HG03060 (cell line): Measurements from ENCODE around the gene RBFOX2.
"Not testable (repeated sequence)": the region's sequence is repeated elsewhere in the genome, so short reads cannot be mapped to it uniquely, and the experiment has no call there.

Experiments used
- ATAC-seq: cut with Tn5 transposase; IDR thresholded peaks from one replicate; pipeline ENCODE4 v1.9.1; 2021; ENCODE audit warnings: low read depth, moderate number of reproducible peaks; ENCODE audit not compliant: unreplicated experiment

The RBFOX2 gene

GRCh38 chr22:35839841-35840301 is 188.8 kb downstream of the RBFOX2 start:
- no peak for ATAC-seq

DNA sequence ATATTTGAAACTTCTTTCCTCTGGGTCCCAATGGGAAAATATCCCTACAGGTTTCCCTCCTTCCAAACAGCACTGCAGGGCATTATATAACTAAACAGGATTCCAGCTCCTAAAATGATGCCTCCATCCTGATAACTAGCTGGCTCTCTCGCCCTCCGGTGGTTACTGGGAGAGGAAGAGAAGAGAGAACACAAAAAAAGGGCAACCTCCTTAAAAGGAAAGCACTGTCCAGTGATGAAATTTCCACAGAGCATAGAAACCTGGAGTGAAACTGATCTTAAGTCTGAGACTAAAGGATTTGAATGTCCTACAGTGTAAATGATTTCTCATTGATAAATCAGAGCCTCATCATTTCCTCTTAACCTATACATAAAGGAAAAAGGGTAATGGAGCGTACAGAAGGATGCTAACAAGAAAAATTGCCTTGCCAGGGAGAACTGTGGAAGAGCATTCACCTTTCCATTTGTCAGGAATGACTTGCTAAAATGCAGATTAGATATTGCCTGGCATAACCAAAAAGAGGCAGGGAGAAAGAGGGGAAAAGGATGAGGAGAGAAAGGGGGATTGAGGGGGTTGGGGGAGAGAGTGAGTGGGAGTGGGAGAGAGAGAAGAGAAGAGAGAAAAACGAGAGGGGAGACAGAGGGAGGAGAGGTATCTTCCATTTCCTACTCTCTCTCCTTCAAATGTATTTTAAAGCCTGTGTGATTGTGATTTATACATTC is 189.6 kb downstream of the RBFOX2 start:
- no peak for ATAC-seq

GRCh38 chr22:35837101-35837727 is 191.4 kb downstream of the RBFOX2 start:
- ATAC-seq = no peak

DNA sequence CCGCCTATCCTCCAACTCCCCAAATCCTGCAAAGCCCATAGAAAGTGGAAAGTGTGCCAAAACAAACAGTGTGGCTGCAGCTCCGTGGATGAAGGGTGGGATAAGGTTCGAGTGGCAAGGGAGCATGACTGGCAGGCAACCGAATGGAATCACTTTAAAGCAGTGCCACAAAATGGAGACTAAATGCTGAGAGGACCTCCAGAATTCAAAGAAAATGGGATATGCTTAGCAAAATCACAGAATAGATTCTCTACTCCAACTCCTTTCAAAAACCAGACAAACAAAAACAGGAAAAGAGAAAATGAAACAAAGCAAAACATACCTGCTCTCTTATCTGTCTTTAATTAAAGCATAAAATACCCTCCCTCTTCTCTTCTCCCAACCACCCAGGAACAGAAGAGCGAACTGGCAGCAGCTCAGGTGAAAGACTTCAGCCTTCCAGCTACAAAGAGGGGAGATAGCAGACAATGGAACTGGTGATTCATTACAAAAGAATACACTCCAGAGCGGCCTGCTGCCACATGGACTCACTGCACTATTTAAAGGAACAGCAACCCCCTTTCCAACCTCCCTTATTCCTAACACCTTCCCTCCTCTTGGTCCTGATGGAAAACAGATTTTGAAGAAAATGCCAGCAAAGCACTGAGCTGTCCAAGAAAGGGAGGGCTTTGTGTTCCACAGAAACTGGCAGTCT is 192.5 kb downstream of the RBFOX2 start:
- no peak for ATAC-seq

GRCh38 chr22:35835267-35835997 is 193.2 kb downstream of the RBFOX2 start:
- no peak for ATAC-seq

DNA sequence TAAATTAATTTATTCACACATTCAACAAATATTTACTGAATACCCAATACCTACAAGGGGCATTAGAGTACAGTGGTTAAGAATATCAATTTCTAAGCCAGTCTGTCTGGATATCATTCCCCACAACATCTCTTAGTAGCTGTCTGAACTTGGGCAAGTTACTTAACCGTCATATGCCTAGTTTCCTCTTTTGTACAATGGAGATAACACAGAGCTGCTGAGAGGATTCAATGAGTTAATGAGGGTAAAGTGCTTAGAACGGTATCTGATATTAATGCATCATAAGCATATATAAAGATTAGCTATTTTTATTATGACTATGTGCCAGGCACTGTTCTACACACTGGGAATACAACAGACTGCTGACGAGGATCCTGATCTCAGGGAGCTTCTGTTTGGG is 194.6 kb downstream of the RBFOX2 start:
- no peak for ATAC-seq

GRCh38 chr22:35830305-35830704 is 198.3 kb downstream of the RBFOX2 start:
- no peak for ATAC-seq

DNA sequence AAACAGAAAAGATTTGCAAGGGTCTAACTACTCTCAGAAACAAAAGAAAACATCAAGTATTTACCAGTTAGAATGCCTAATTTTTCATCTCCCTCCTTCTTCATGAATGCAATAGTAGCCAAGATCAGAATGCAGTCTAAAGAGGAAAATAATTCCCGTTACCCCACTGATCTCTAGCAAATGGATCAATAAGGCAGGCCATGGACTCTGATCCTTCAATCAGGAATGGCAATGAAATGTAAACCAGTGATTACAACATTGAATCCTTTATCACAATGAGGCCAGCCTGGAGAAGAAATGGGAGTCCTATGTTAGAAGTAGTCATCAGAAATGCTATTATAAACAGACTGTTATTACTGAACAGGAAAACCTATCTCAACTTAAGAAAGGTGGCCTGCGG is 204.4 kb downstream of the RBFOX2 start:
- ATAC-seq = no peak

DNA sequence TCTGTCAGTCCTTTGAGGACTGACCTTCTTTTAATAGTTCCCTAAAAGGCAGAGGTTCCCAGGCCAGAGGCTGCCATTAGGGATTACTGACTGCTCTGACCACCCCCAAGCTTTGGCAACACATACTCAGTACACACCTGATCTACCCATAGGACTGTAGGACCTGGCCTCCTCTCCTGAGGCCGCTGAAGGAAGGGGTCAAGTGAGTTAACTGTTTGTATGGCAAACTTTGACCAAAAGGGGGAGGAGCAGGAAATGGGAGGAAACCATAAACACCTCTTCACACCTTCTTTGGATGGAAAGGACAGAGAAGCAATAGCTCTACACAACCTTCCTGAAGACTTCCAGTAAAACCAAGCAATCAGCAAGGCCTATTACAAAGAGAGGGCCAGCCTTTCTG is 207.0 kb downstream of the RBFOX2 start:
- ATAC-seq = no peak

GRCh38 chr22:35819421-35819820 is 209.2 kb downstream of the RBFOX2 start:
- ATAC-seq = no peak

GRCh38 chr22:35818897-35819296 is 209.7 kb downstream of the RBFOX2 start:
- no peak for ATAC-seq

DNA sequence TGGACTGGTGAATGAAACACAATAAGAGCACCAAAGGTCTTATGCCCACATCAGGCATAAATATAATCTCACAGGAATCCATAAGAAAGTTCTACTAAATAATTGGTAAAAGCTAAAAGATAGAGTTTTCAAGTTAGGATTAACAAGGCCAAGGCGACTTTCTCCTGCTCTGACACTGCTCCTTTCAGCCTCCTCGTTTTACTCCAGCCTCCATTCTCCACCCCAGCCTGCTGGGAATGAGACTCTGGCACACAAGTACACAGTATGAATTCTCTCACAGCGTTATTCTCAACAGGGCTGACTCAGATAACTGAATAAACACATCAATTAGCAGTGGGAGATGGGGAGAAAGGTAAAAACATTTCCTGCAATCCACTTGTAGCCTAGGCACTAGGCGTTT is 216.0 kb downstream of the RBFOX2 start:
- ATAC-seq = no peak

GRCh38 chr22:35811670-35812069 is 217.0 kb downstream of the RBFOX2 start:
- ATAC-seq = no peak

GRCh38 chr22:35809816-35810215 is 218.8 kb downstream of the RBFOX2 start:
- no peak for ATAC-seq

DNA sequence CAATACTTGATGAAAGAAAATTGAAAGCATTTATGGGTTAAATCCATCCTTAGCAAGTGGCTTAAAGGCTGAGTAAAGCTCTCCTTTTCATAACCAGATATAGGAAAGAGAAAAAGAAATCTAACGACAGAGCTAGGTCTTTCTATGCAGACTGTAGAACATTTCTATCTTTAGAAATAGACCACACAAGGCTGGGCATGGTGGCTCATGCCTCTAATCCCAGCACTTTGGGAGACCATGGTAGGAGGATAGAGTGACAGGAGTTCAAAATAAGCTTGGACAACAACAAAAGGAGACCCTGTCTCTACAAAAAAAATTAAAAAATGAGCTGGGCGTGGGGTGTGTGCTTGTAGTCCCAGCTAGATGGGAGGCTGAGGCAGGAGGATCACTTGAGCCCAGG is 220.2 kb downstream of the RBFOX2 start:
- no peak for ATAC-seq

DNA sequence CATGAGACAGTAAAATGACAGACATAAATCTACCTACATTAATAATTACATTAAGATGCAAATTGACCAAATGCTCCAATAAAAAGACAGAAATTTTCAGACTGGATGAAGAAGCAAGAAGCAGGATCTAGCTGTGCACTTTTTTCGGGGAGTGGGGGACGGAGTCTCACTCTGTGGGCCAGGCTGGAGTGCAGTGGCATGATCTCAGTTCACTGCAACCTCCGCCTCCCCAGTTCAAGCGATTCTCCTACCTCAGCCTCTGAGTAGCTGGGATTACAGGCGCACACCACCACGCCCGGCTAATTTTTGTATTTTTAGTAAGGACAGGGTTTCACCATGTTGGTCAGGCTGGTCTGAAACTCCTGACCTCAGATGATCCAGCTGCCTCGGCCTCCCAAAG is 222.0 kb downstream of the RBFOX2 start:
- not testable (repeated sequence) for ATAC-seq

DNA sequence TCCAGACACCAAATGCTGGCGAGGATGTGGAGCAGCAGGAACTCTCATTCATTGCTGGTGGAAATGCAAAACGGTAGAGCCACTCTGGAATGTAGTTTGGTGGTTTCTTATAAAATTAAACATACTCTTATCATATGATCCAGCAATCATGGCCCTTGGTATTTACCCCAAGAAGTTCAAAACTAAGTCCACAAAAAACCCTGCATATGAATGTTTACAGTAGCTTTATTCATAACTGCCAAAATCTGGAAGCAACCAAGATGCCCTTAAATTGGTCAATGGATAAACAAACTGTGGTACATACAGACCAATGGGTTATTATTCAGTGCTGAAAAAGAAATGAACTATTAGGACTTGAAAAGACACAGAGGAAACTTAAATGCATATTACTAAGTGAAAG is 223.2 kb downstream of the RBFOX2 start:
- ATAC-seq = no peak

DNA sequence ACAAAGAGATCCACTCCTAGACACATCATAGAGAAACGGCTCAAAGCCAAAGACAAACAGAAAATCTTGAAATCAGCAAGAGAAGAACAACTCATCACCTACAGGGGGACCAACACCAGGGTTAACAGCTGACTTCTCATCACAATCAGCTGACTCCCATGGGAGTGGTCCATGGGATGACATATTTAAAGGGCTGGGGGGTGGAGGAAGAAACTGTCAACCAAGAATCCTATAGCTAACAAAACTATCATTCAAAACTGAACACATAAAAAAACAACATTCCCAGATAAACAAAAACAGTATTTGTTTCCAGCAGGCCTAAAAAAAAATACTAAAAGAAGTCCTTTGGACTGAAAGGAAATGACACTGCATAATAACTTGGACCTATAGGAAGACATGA is 224.2 kb downstream of the RBFOX2 start:
- ATAC-seq = no peak

GRCh38 chr22:35802885-35803284 is 225.7 kb downstream of the RBFOX2 start:
- ATAC-seq = no peak

GRCh38 chr22:35801301-35801700 is 227.3 kb downstream of the RBFOX2 start:
- not testable (repeated sequence) for ATAC-seq

GRCh38 chr22:35799150-35799549 is 229.5 kb downstream of the RBFOX2 start:
- no peak for ATAC-seq
